HepG2 (cell line): ENCODE results near the gene NHSL1. TPM values are rescaled to one million over a fixed set of nuclear protein-coding genes. Genes with fewer than 3 reads are reported as not detected.

Experiments used
- ATAC-seq: fragments of 200-7000 bp; cut with Tn5 transposase; 3 replicates; pipeline ENCODE4 v1.9.1; 2020; ENCODE audit warnings: mild to moderate bottlenecking, moderate library complexity
- BruUV-seq: library from RNA; stranded (reverse); fragments of 400-500 nt; replicated peaks from 2 replicates; lab custom pipeline; 2021; lab: Mats Ljungman, UMichigan
- CTCF ChIA-PET: fragments of 300-600 bp; formaldehyde crosslinking; extraction: SDS; loops from one replicate; lab custom pipeline; 2021; ENCODE audit warnings: low total read pairs, inconsistent platforms, low intra/inter-chr PET ratio; lab: Yijun Ruan, JAX
- POLR2A ChIA-PET: fragments of 350-600 bp; sonication (Branson Sonifier 250); formaldehyde crosslinking; loops from one replicate; lab custom pipeline; 2020; ENCODE audit warnings: antibody characterized with exemption, inconsistent platforms; lab: Yijun Ruan, JAX
- DNase-seq: peaks from one replicate; pipeline ENCODE4 v3.0.0-alpha.2; 2015; ENCODE audit warnings: low spot score
- FAIRE-seq: peaks from 3 replicates; lab custom pipeline; 2011; peaks lifted over from hg19 to GRCh38; lab: Jason Lieb, UNC
- H2AFZ ChIP-seq: one replicate; pipeline ENCODE4 v1.6.1; 2011; ENCODE audit warnings: low read length, inconsistent platforms
- H3K27ac ChIP-seq: fragments of 300-600 bp; 3 replicates; pipeline ENCODE4 v1.8.0; 2011; ENCODE audit warnings: mixed run types, mild to moderate bottlenecking, mixed read lengths, low read length, inconsistent platforms; ENCODE audit not compliant: insufficient read depth; ENCODE audit errors: extremely low read length
- H3K27me3 ChIP-seq, 2 experiments: fragments of 200-600 bp in 1 of 2; 2 replicates in 1 of 2; 3 replicates in 1 of 2; pipeline versions ENCODE4 v1.6.0 to v1.8.0; 2011; ENCODE audit warnings: low read length in 2 of 2, mild to moderate bottlenecking in 2 of 2, moderate library complexity in 2 of 2, inconsistent platforms in 1 of 2; ENCODE audit not compliant: insufficient read depth in 2 of 2, control insufficient read depth in 1 of 2
- H3K36me3 ChIP-seq, 2 experiments: fragments of 200-600 bp in 1 of 2; replicated peaks in 1 of 2; 2 replicates in 1 of 2; 3 replicates in 1 of 2; pipeline versions ENCODE4 v1.5.1 to v1.8.0; 2011; ENCODE audit warnings: low read length in 2 of 2, inconsistent platforms in 1 of 2; ENCODE audit not compliant: insufficient read depth in 2 of 2, control insufficient read depth in 1 of 2
- H3K4me1 ChIP-seq: 2 replicates; pipeline ENCODE4 v1.5.1; 2012; ENCODE audit warnings: low read length, inconsistent platforms; ENCODE audit not compliant: insufficient read depth
- H3K4me2 ChIP-seq: 2 replicates; pipeline ENCODE4 v1.6.0; 2011; ENCODE audit warnings: low read depth, low read length, inconsistent platforms
- H3K4me3 ChIP-seq, 3 experiments: fragments of 200-600 bp in 1 of 3; sonication (generic), shearing (Covaris generic) in 1 of 3; replicated peaks in 1 of 3; 2 replicates each; pipeline ENCODE4 v1.5.1; 2011 to 2016; ENCODE audit warnings: low read length in 3 of 3, inconsistent platforms in 2 of 3, low read depth in 2 of 3, mild to moderate bottlenecking in 2 of 3, control low read depth in 1 of 3, mixed read lengths in 1 of 3; ENCODE audit not compliant: insufficient read depth in 1 of 3
- H3K79me2 ChIP-seq: one replicate; pipeline ENCODE4 v1.6.1; 2011; ENCODE audit warnings: low read length, inconsistent platforms; ENCODE audit not compliant: insufficient read depth
- H3K9ac ChIP-seq: 2 replicates; pipeline ENCODE4 v1.6.0; 2011; ENCODE audit warnings: mild to moderate bottlenecking, low read depth, low read length, inconsistent platforms; ENCODE audit not compliant: insufficient read depth
- H3K9me3 ChIP-seq: 2 replicates; pipeline ENCODE4 v1.5.1; 2012; ENCODE audit warnings: mild to moderate bottlenecking, low read length
- H4K20me1 ChIP-seq: 2 replicates; pipeline ENCODE4 v1.6.0; 2011; ENCODE audit warnings: inconsistent platforms, mild to moderate bottlenecking, low read length, moderate library complexity; ENCODE audit not compliant: insufficient read depth
- FOXK1 ChIP-seq: sonication (generic); formaldehyde crosslinking; IDR thresholded peaks from 2 replicates; pipeline ENCODE4 v1.4.0; 2020; ENCODE audit warnings: low read depth, missing genetic modification reagents, borderline replicate concordance
- POLR2A ChIP-seq, 2 experiments: IDR thresholded peaks; 2 replicates each; pipeline ENCODE4 v1.6.1; 2011; ENCODE audit warnings: low read depth in 2 of 2, low read length in 2 of 2, mild to moderate bottlenecking in 1 of 2, moderate library complexity in 1 of 2; ENCODE audit not compliant: insufficient read depth in 1 of 2
- SALL2 ChIP-seq: sonication (generic); formaldehyde crosslinking; IDR thresholded peaks from 2 replicates; pipeline ENCODE4 v1.8.1; 2023; ENCODE audit warnings: mild to moderate bottlenecking, missing genetic modification reagents, inconsistent platforms
- TBX2 ChIP-seq: sonication (generic); formaldehyde crosslinking; IDR thresholded peaks from 2 replicates; pipeline ENCODE4 v1.5.0; 2020; ENCODE audit warnings: missing genetic modification reagents, mild to moderate bottlenecking, borderline replicate concordance
- ZBTB26 ChIP-seq: IDR thresholded peaks from 2 replicates; pipeline ENCODE4 v1.6.1; 2016; ENCODE audit warnings: missing compliant biosample characterization, missing genetic modification reagents, borderline replicate concordance
- ZNF17 ChIP-seq: sonication (generic); formaldehyde crosslinking; IDR thresholded peaks from 2 replicates; pipeline ENCODE4 v1.5.0; 2020; ENCODE audit warnings: mild to moderate bottlenecking, missing genetic modification reagents
- ZNF501 ChIP-seq: sonication (generic); formaldehyde crosslinking; IDR thresholded peaks from 2 replicates; pipeline ENCODE4 v1.5.1; 2020; ENCODE audit warnings: mild to moderate bottlenecking, moderate library complexity, missing genetic modification reagents
- ZNF629 ChIP-seq: sonication (generic); formaldehyde crosslinking; conservative IDR thresholded peaks from 2 replicates; pipeline ENCODE4 v1.5.0; 2020; ENCODE audit warnings: missing genetic modification reagents
- ZNF883 ChIP-seq: sonication (generic); formaldehyde crosslinking; IDR thresholded peaks from 2 replicates; pipeline ENCODE4 v1.5.1; 2020; ENCODE audit warnings: mild to moderate bottlenecking, missing genetic modification reagents; ENCODE audit errors: not compliant biosample characterization
- WGBS: methylation state at CpG from one replicate; pipeline ENCODE4 v1.1.6; 2017; ENCODE audit warnings: low lambda C conversion rate; 5-methylcytosine and 5-hydroxymethylcytosine counted together
- in situ Hi-C: cut with HindIII; loops from 2 replicates; pipeline ENCODE4 v1.10.0; 2017; ENCODE audit warnings: low pct_unique_long_range_greater_than_20kb; ENCODE audit not compliant: extremely low pct_ligation_motif_present
- intact Hi-C: fragments of 100-400 bp; cut with micrococcal nuclease; formaldehyde crosslinking; loops from one replicate; pipeline ENCODE4 v1.10.0; 2022; ENCODE audit not compliant: unreplicated experiment
- polyA plus RNA-seq, 8 experiments: library from polyadenylated mRNA; depleted of rRNA in 3 of 8; stranded (reverse) in 7 of 8; unstranded in 1 of 8; fragments of >200 nt; fragmentation: Illumina TruSeq in 4 of 8; extraction: Trizol in 4 of 8; gene quantifications; 2 replicates each; pipeline versions ENCODE4 v1.2.1 to v1.2.3, GENCODE V29; 2011 to 2016; ENCODE audit warnings: low read depth in 4 of 8, missing spikeins in 1 of 8, mixed read lengths in 1 of 8; ENCODE audit not compliant: insufficient read depth in 1 of 8
- total RNA-seq, 5 experiments: library from RNA; depleted of rRNA; stranded (reverse); fragments of >200 nt; fragmentation: Illumina TruSeq; extraction: Trizol; gene quantifications; 2 replicates each; pipeline ENCODE4 v1.2.3, GENCODE V29; 2016; ENCODE audit warnings: low read depth in 1 of 5

NHSL1 gene
- total and polyA plus RNA-seq, 2 of the 13 experiments (the other 11 are each of a cell fraction or from before 2014, with no cell fraction given): 24.9 to 53.6 TPM

- intact Hi-C loops (no loop called here), in situ Hi-C loops (no loop called here)
- peak; percentile 21; the same call in 1 of the 3 replicates for ATAC-seq
- WGBS: 100% methylated on average over 3 of the region's 3 CpGs
- no peak overlapping the region for H3K4me2 ChIP-seq
- peaks cover 7% of the 10 kb centered on the region for H3K79me2 ChIP-seq
- H4K20me1 ChIP-seq: no peaks in the 10 kb centered on the region
- no peak for DNase-seq
- peaks cover 5 to 60% of the 10 kb centered on the region in 2 experiments for H3K36me3 ChIP-seq
- ChIA-PET CTCF (no interaction called here), POLR2A (no interaction called here)
- H3K9ac ChIP-seq: no peak overlapping the region
- H3K27ac ChIP-seq: no peak overlapping the region
- no peak overlapping the region for H2AFZ ChIP-seq
- no peaks in the 10 kb centered on the region for H3K27me3 ChIP-seq
- no TSS peak for BruUV-seq
- no peak overlapping the region for H3K4me3 ChIP-seq
- TF ChIP-seq ZNF501 (no peak), TBX2 (CRISPR knock-in tag) (0 out of 2 replicates have a peak, but pooled peaks have one; percentile 21)
- H3K4me1 ChIP-seq: peaks cover 18% of the 10 kb centered on the region
- FAIRE-seq: no peak
- H3K9me3 ChIP-seq: no peaks in the 10 kb centered on the region
Observed at GRCh38 chr6:138450445-138450844, 48.8 kb downstream of the NHSL1 start.

GRCh38 chr6:138446821-138447220 lies 52.5 kb downstream of the NHSL1 start:
- in situ Hi-C loops: no loop called here
- ATAC-seq (no peak), FAIRE-seq (no peak), DNase-seq (no peak)
- H3K4me3 ChIP-seq: no peak overlapping the region
- no TSS peak for BruUV-seq
- peaks cover 11 to 74% of the 10 kb centered on the region in 2 experiments for H3K36me3 ChIP-seq
- H3K79me2 ChIP-seq: no peaks in the 10 kb centered on the region
- H3K27me3 ChIP-seq: no peaks in the 10 kb centered on the region
- TF ChIP-seq SALL2 (CRISPR knock-in tag): no peak
- no peak for TF ChIP-seq ZNF17
- no peak for TF ChIP-seq FOXK1 (CRISPR knock-in tag)
- TF ChIP-seq ZNF629 (CRISPR knock-in tag): no peak
- no peak for TF ChIP-seq POLR2A (IDR thresholded peaks at IDR 0.05; ENCODE audit: insufficient read depth in 1 of 2, low read depth in 2 of 2, low read length in 2 of 2)
- no peak for TF ChIP-seq ZNF883
- TF ChIP-seq ZBTB26: no peak
- intact Hi-C loops: no loop called here
- CTCF ChIA-PET: no interaction called here
- no peak overlapping the region for H2AFZ ChIP-seq
- H4K20me1 ChIP-seq: no peaks in the 10 kb centered on the region
- WGBS: 98% methylated on average over 6 of the region's 6 CpGs
- H3K9ac ChIP-seq: no peak overlapping the region
- no peak overlapping the region for H3K27ac ChIP-seq
- H3K9me3 ChIP-seq: no peaks in the 10 kb centered on the region
- POLR2A ChIA-PET: no interaction called here
- H3K4me2 ChIP-seq: no peak overlapping the region
- H3K4me1 ChIP-seq: peaks cover 5% of the 10 kb centered on the region
